HG03045 (cell line): Measurements from ENCODE around the gene TKT.

Experiments
- ATAC-seq: cut with Tn5 transposase; IDR thresholded peaks from one replicate; pipeline ENCODE4 v1.9.1; 2021; ENCODE audit warnings: mild to moderate bottlenecking, moderate library complexity; ENCODE audit not compliant: unreplicated experiment

TKT gene

GRCh38 chr3:53240989-53241972 lies 14.5 kb downstream of the TKT start:
- ATAC-seq: no peak

- no peak for ATAC-seq
These were observed 16.0 kb downstream of the TKT start for GRCh38 chr3:53239800-53240199.

GRCh38 chr3:53238886-53239285 lies 16.9 kb downstream of the TKT start:
- ATAC-seq: no peak

- no peak for ATAC-seq
These were observed 17.6 kb downstream of the TKT start for GRCh38 chr3:53238051-53238850.

GRCh38 chr3:53236112-53236841 lies 19.5 kb downstream of the TKT start:
- ATAC-seq: no peak

GRCh38 chr3:53235545-53235944 lies 20.3 kb downstream of the TKT start:
- no peak for ATAC-seq

- no peak for ATAC-seq
These were observed 21.0 kb downstream of the TKT start for GRCh38 chr3:53234841-53235232.

- ATAC-seq: no peak
These were observed 21.5 kb downstream of the TKT start for GRCh38 chr3:53234130-53234840.

- no peak for ATAC-seq
These were observed 23.0 kb downstream of the TKT start for GRCh38 chr3:53232641-53233377.

GRCh38 chr3:53231532-53232511 lies 24.0 kb downstream of the TKT start:
- ATAC-seq: no peak

- no peak for ATAC-seq
These were observed 25.0 kb downstream of the TKT start for GRCh38 chr3:53230789-53231188.

GRCh38 chr3:53230041-53230621 lies 25.7 kb downstream of the TKT start:
- ATAC-seq: no peak

GRCh38 chr3:53229606-53230005 lies 26.2 kb downstream of the TKT start:
- no peak for ATAC-seq

GRCh38 chr3:53229171-53229570 lies 26.7 kb downstream of the TKT start:
- no peak for ATAC-seq

- no peak for ATAC-seq
These were observed 27.6 kb downstream of the TKT start for GRCh38 chr3:53227993-53228885.

- no peak for ATAC-seq
These were observed 28.9 kb downstream of the TKT start for GRCh38 chr3:53226841-53227407.
